GM10248 (cell line): Measurements from ENCODE around the gene SMOC1.

ENCODE experiments used
- CTCF ChIA-PET: fragments of 300-600 bp; sonication (Branson Sonifier 250); formaldehyde crosslinking; extraction: SDS; loops from one replicate; lab custom pipeline; 2021; ENCODE audit warnings: antibody characterized with exemption; lab: Yijun Ruan, JAX
- POLR2A ChIA-PET: fragments of 350-650 bp; sonication (Branson Sonifier 250); formaldehyde crosslinking; extraction: SDS; loops from one replicate; lab custom pipeline; 2020; ENCODE audit warnings: antibody characterized with exemption; lab: Yijun Ruan, JAX
- DNase-seq: peaks from one replicate; pipeline ENCODE4 v3.0.0; 2012; ENCODE audit errors: extremely low spot score
- TF ChIP-seq, protein P1 (sequence below): IDR thresholded peaks from 2 replicates; pipeline ENCODE4 v1.5.1; 2012; ENCODE audit warnings: mild to moderate bottlenecking, low read depth; ENCODE audit errors: extremely low read depth, missing control alignments, control extremely low read depth

Gene SMOC1

GRCh38 chr14:70048313-70048654 is 169.1 kb downstream of the SMOC1 start:
- CTCF ChIA-PET: interaction anchor here (0.9 to 4.5 kb wide), 3 partner anchors 9 to 26 kb away, joined by 3 to 24 read pairs (median 3); no protein-coding TSS in a partner anchor
- TF ChIP-seq, protein P1, sequence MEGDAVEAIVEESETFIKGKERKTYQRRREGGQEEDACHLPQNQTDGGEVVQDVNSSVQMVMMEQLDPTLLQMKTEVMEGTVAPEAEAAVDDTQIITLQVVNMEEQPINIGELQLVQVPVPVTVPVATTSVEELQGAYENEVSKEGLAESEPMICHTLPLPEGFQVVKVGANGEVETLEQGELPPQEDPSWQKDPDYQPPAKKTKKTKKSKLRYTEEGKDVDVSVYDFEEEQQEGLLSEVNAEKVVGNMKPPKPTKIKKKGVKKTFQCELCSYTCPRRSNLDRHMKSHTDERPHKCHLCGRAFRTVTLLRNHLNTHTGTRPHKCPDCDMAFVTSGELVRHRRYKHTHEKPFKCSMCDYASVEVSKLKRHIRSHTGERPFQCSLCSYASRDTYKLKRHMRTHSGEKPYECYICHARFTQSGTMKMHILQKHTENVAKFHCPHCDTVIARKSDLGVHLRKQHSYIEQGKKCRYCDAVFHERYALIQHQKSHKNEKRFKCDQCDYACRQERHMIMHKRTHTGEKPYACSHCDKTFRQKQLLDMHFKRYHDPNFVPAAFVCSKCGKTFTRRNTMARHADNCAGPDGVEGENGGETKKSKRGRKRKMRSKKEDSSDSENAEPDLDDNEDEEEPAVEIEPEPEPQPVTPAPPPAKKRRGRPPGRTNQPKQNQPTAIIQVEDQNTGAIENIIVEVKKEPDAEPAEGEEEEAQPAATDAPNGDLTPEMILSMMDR: no peak
- DNase-seq: no peak
- POLR2A ChIA-PET: no interaction called here

GRCh38 chr14:70049605-70050004 is 170.4 kb downstream of the SMOC1 start:
- no peak for DNase-seq
- TF ChIP-seq, protein P1: no peak
- ChIA-PET CTCF (no interaction called here), POLR2A (no interaction called here)

DNA sequence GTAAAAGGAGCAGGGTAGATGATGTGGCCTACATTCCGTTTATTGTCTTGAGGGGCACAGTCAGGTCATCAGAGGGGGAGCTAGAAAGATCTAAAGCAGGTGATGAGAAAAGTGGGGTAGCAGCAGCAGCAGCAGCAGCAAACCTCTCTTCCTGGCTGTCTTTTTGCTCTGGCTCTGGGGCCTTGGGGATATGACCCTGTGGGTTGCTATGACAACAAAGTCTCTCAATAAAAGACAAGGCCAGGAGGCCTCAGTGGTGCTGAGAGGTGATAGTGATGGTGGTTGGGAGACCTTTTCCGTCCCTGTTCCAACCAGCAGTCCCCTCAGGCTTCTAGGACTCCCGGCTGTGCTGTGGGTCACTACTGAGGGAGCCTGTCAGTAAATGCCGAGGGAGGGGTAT is 170.9 kb downstream of the SMOC1 start:
- CTCF ChIA-PET: no interaction called here
- TF ChIP-seq, protein P1: no peak
- POLR2A ChIA-PET: no interaction called here

DNA sequence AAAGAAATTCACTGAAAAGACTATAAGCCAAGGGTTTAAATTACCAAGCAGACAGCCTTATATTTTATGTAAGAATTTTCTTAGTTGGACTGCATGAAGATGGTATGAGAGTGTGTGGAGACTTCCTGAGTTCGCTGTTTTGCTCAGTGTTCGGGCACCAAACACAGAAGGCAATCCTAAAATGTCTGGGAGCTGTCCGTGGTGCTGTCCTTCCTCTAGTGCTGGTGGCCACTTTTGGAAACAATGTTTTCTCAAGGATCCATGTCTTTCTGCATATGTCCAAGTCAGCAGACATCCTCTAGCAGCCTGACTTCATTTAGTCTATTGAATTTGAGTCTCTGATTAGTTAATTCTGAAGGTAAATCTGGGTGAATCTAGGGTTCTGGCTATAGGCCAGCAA is 173.8 kb downstream of the SMOC1 start:
- ChIA-PET CTCF (interaction anchor here (0.9 to 4.2 kb wide), 3 partner anchors 18 to 24 kb away, joined by 3 to 15 read pairs (median 4); no protein-coding TSS in a partner anchor), POLR2A (no interaction called here)
- TF ChIP-seq, protein P1: no peak
- DNase-seq: no peak

More for the DNA sequence above, 170.9 kb downstream of the SMOC1 start:
- DNase-seq: no peak

DNA sequence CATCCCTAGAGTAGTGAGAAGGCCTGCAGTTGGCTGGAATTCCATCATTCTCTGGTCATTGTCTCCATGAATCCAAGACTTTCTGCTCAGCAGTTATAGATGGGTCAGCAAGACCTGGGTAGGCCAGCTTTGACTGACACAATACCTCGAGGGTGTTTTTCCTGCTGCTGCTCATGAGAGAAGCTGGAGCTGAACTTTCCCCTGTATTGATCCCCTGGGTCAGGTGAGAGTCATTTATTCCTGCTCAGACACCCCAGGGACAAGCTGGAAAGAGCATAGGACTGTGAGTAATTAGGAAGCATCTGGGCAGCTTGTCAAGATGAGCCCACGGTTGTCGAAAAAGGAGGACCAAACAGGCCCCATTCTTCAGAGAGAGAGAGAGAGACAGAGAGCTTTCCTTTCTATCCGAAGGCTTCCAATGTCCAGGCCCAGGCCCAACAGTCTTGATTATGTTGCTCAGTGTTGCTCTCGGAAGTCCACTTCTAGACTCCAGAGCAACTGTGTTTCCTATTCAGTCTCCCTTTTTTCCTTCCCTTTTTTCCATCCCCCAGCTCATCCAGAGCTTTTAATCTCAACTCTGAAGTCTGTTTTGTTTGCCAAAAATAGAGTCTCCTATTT is 178.4 kb downstream of the SMOC1 start:
- no peak for DNase-seq
- ChIA-PET POLR2A (no interaction called here), CTCF (interaction anchor here (0.6 to 3.9 kb wide), 4 partner anchors 12 to 58 kb away, joined by 3 to 24 read pairs (median 4); no protein-coding TSS in a partner anchor)
- TF ChIP-seq, protein P1: no peak

DNA sequence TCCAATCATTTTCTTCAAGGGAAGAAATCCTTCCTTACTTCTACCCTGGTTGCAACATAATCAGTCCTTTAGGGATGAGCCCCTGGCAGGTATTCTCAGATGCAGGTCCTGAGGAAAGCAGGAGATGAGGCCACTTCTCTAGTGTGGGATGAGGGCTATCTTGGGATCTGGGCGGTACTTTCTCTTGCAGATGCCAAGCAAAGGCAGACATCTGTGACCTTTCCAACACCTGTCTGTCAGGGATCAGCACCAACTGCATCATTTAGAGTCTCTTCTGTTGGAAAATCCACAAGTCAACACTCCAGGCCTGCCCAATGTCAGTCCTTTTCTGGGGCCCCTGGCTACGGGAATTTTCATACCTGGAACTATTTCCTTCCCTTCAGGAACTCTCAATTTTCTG is 180.3 kb downstream of the SMOC1 start:
- no peak for DNase-seq
- CTCF ChIA-PET: interaction anchor here (3.9 kb wide), 1 partner anchor 14 kb away, joined by 24 read pairs; no protein-coding TSS in a partner anchor
- POLR2A ChIA-PET: no interaction called here
- TF ChIP-seq, protein P1: no peak
